Large intestine (tissue), 3 donors: ENCODE measurements around the gene MPDZ. TPM values are rescaled to one million over a fixed set of nuclear protein-coding genes. Genes with fewer than 3 reads are reported as not detected.

Experiments used
- DNase-seq, 2 donors: peaks; one replicate each; pipeline versions ENCODE4 v3.0.0 to v3.0.0-alpha.2; 2013
- H3K27ac ChIP-seq: one replicate; pipeline ENCODE4 v1.5.1; 2013; ENCODE audit warnings: low read length
- H3K27me3 ChIP-seq: 2 replicates; pipeline ENCODE4 v1.6.1; 2013; ENCODE audit warnings: low read length; ENCODE audit not compliant: control insufficient read depth, insufficient read depth
- H3K36me3 ChIP-seq: 2 replicates; pipeline ENCODE4 v1.6.1; 2013; ENCODE audit warnings: low read length; ENCODE audit not compliant: control insufficient read depth, insufficient read depth
- H3K4me1 ChIP-seq: one replicate; pipeline ENCODE4 v1.6.1; 2013; ENCODE audit warnings: low read length; ENCODE audit not compliant: control insufficient read depth, insufficient read depth
- H3K4me3 ChIP-seq: one replicate; pipeline ENCODE4 v1.5.1; 2013; ENCODE audit warnings: low read length
- H3K9me3 ChIP-seq: one replicate; pipeline ENCODE4 v1.6.1; 2013; ENCODE audit warnings: mild to moderate bottlenecking, low read depth, low read length, moderate library complexity; ENCODE audit not compliant: control insufficient read depth
- WGBS: methylation state at CpG from one replicate; pipeline ENCODE4 v1.1.5; 2013; ENCODE audit warnings: low lambda C conversion rate; ENCODE audit not compliant: insufficient coverage; 5-methylcytosine and 5-hydroxymethylcytosine counted together
- polyA plus RNA-seq: library from polyadenylated mRNA; unstranded; fragments of 120-200 nt; gene quantifications from one replicate; pipeline ENCODE4 v1.2.1, GENCODE V29; 2013

The MPDZ gene
- polyA plus RNA-seq, 1 donor: 51.0 TPM

GRCh38 chr9:13163287-13163686 is 116.2 kb downstream of the MPDZ start:
- H3K36me3 ChIP-seq: peaks cover 24% of the 10 kb centered on the region
- no peak overlapping the region for H3K27ac ChIP-seq
- no peaks in the 10 kb centered on the region for H3K27me3 ChIP-seq
- H3K4me1 ChIP-seq: no peaks in the 10 kb centered on the region
- no peak for DNase-seq
- H3K9me3 ChIP-seq: no peaks in the 10 kb centered on the region
- no CpG with 5 or more reads among the region's 2 CpGs for WGBS
- H3K4me3 ChIP-seq: no peak overlapping the region

- H3K27ac ChIP-seq: no peak overlapping the region
- no peaks in the 10 kb centered on the region for H3K4me1 ChIP-seq
- no CpG with 5 or more reads among the region's 1 CpG for WGBS
- peaks cover 18% of the 10 kb centered on the region for H3K36me3 ChIP-seq
- H3K27me3 ChIP-seq: no peaks in the 10 kb centered on the region
- H3K4me3 ChIP-seq: no peak overlapping the region
- H3K9me3 ChIP-seq: no peaks in the 10 kb centered on the region
- no peak for DNase-seq
Measured at GRCh38 chr9:13160051-13160450, 119.4 kb downstream of the MPDZ start.

- Histone ChIP-seq H3K9me3 (no peaks in the 10 kb centered on the region), H3K4me3 (no peak overlapping the region), H3K36me3 (peaks cover 18% of the 10 kb centered on the region), H3K27ac (no peak overlapping the region), H3K27me3 (no peaks in the 10 kb centered on the region), H3K4me1 (no peaks in the 10 kb centered on the region)
- no CpG with 5 or more reads among the region's 3 CpGs for WGBS
- DNase-seq: no peak
Measured at GRCh38 chr9:13158986-13159385, 120.5 kb downstream of the MPDZ start.

- Histone ChIP-seq H3K27me3 (no peaks in the 10 kb centered on the region), H3K9me3 (no peaks in the 10 kb centered on the region), H3K27ac (no peak overlapping the region), H3K4me1 (no peaks in the 10 kb centered on the region), H3K4me3 (no peak overlapping the region), H3K36me3 (peaks cover 15% of the 10 kb centered on the region)
- no peak for DNase-seq
- 100% methylated on average over 1 of the region's 1 CpG for whole genome bisulfite sequencing
Measured at GRCh38 chr9:13151489-13151888, 128.0 kb downstream of the MPDZ start.

- no peaks in the 10 kb centered on the region for H3K4me1 ChIP-seq
- H3K27me3 ChIP-seq: no peaks in the 10 kb centered on the region
- no peak for DNase-seq
- no peaks in the 10 kb centered on the region for H3K9me3 ChIP-seq
- peaks cover 16% of the 10 kb centered on the region for H3K36me3 ChIP-seq
- no peak overlapping the region for H3K4me3 ChIP-seq
- H3K27ac ChIP-seq: no peak overlapping the region
Measured at GRCh38 chr9:13149454-13149853, 130.0 kb downstream of the MPDZ start.

GRCh38 chr9:13146840-13147239 is 132.7 kb downstream of the MPDZ start:
- no peak for DNase-seq
- Histone ChIP-seq H3K4me3 (no peak overlapping the region), H3K9me3 (no peaks in the 10 kb centered on the region), H3K4me1 (no peaks in the 10 kb centered on the region), H3K27me3 (no peaks in the 10 kb centered on the region), H3K36me3 (peaks cover 16% of the 10 kb centered on the region), H3K27ac (no peak overlapping the region)
- 75% methylated on average over 3 of the region's 4 CpGs for WGBS

- Histone ChIP-seq H3K4me1 (no peaks in the 10 kb centered on the region), H3K27me3 (no peaks in the 10 kb centered on the region), H3K36me3 (peaks cover 14% of the 10 kb centered on the region), H3K9me3 (no peaks in the 10 kb centered on the region), H3K4me3 (no peak overlapping the region), H3K27ac (no peak overlapping the region)
- no peak for DNase-seq
Measured at GRCh38 chr9:13145340-13145739, 134.2 kb downstream of the MPDZ start.

GRCh38 chr9:13144166-13144775 is 135.2 kb downstream of the MPDZ start:
- WGBS: 40% methylated on average over 1 of the region's 2 CpGs
- Histone ChIP-seq H3K9me3 (no peaks in the 10 kb centered on the region), H3K36me3 (peaks cover 15% of the 10 kb centered on the region), H3K27me3 (no peaks in the 10 kb centered on the region), H3K4me3 (no peak overlapping the region), H3K27ac (no peak overlapping the region), H3K4me1 (no peaks in the 10 kb centered on the region)
- DNase-seq: no peak

GRCh38 chr9:13143281-13143680 is 136.2 kb downstream of the MPDZ start:
- Histone ChIP-seq H3K4me3 (no peak overlapping the region), H3K9me3 (no peaks in the 10 kb centered on the region), H3K36me3 (peaks cover 18% of the 10 kb centered on the region), H3K27ac (no peak overlapping the region), H3K4me1 (no peaks in the 10 kb centered on the region), H3K27me3 (no peaks in the 10 kb centered on the region)
- no peak for DNase-seq
- 82% methylated on average over 4 of the region's 5 CpGs for WGBS

- Histone ChIP-seq H3K36me3 (peaks cover 22% of the 10 kb centered on the region), H3K27ac (no peak overlapping the region), H3K4me3 (no peak overlapping the region), H3K27me3 (no peaks in the 10 kb centered on the region), H3K9me3 (no peaks in the 10 kb centered on the region), H3K4me1 (no peaks in the 10 kb centered on the region)
- no peak for DNase-seq
- WGBS: 100% methylated on average over 1 of the region's 3 CpGs
Measured at GRCh38 chr9:13142776-13143175, 136.7 kb downstream of the MPDZ start.

GRCh38 chr9:13141629-13142028 is 137.9 kb downstream of the MPDZ start:
- H3K4me1 ChIP-seq: no peaks in the 10 kb centered on the region
- no peaks in the 10 kb centered on the region for H3K9me3 ChIP-seq
- no peak overlapping the region for H3K27ac ChIP-seq
- no peak overlapping the region for H3K4me3 ChIP-seq
- no peaks in the 10 kb centered on the region for H3K27me3 ChIP-seq
- H3K36me3 ChIP-seq: peaks cover 24% of the 10 kb centered on the region
- 100% methylated on average over 1 of the region's 5 CpGs for WGBS
- no peak for DNase-seq
